Fibroblast of mammary gland (primary cell): ENCODE data around the gene CCNI.

Experiments
- DNase-seq: peaks from one replicate; pipeline ENCODE4 v3.0.0-alpha.2; 2010; ENCODE audit warnings: low read depth
- H3K4me3 ChIP-seq: 2 replicates; pipeline ENCODE4 v1.5.1; 2011; ENCODE audit warnings: low read depth, mild to moderate bottlenecking, low read length, moderate library complexity; ENCODE audit not compliant: control insufficient read depth
- TF ChIP-seq, protein P1 (sequence below): conservative IDR thresholded peaks from 2 replicates; pipeline ENCODE4 v1.5.1; 2011; ENCODE audit warnings: low read depth, low read length, inconsistent platforms; ENCODE audit not compliant: control insufficient read depth, insufficient read depth

Gene CCNI

DNA sequence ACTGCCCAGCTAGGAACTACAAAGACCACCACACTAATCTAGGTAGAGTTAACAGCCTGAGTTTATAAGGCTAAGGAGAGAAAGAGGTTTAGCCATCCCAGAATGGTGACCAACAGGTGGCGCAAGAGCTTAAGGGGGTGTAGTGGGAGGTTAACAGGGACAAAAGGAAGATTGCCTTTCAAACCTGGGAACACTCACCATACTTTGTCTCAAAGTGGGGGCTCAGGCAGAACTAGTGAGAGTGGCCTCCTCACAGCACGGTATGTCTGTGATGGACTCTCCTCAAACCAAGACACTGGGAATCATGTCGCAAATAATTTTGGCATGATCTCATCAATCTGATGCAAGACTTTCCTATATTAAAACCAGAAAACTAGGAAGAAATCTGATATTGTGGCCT is 23.4 kb downstream of the CCNI start:
- no peak overlapping the region for H3K4me3 ChIP-seq
- TF ChIP-seq, protein P1, sequence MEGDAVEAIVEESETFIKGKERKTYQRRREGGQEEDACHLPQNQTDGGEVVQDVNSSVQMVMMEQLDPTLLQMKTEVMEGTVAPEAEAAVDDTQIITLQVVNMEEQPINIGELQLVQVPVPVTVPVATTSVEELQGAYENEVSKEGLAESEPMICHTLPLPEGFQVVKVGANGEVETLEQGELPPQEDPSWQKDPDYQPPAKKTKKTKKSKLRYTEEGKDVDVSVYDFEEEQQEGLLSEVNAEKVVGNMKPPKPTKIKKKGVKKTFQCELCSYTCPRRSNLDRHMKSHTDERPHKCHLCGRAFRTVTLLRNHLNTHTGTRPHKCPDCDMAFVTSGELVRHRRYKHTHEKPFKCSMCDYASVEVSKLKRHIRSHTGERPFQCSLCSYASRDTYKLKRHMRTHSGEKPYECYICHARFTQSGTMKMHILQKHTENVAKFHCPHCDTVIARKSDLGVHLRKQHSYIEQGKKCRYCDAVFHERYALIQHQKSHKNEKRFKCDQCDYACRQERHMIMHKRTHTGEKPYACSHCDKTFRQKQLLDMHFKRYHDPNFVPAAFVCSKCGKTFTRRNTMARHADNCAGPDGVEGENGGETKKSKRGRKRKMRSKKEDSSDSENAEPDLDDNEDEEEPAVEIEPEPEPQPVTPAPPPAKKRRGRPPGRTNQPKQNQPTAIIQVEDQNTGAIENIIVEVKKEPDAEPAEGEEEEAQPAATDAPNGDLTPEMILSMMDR = peak; percentile 6
- DNase-seq = peak; percentile 59

GRCh38 chr4:77050962-77051361 is 24.8 kb downstream of the CCNI start:
- no peak overlapping the region for H3K4me3 ChIP-seq
- TF ChIP-seq, protein P1 = no peak

DNA sequence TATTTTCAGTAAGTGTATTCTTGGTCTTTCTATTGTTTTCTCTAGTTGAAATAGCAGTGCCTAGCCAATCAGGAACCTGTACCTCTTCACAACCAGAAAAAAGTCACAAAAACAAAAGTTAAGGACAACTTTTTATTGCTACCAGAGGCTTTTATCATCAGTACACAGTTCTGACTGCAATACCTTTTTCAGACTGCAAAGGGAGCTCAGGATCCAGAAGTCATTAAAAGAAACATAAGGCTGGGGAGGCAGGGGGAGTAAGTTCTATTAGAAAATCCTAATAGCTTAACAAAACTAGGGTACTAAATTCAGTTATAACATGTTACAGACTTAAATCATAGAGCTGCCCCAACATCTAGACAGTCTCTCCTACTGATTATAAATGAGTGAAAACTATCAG is 28.8 kb downstream of the CCNI start:
- peak; percentile 47 for DNase-seq
- TF ChIP-seq, protein P1 = peak; percentile 38
- no peak overlapping the region for H3K4me3 ChIP-seq

More at GRCh38 chr4:77050962-77051361, 24.8 kb downstream of the CCNI start:
- no peak for DNase-seq

GRCh38 chr4:77045490-77045889 is 30.3 kb downstream of the CCNI start:
- DNase-seq = peak; percentile 56
- no peak overlapping the region for H3K4me3 ChIP-seq
- TF ChIP-seq, protein P1 = peak; percentile 36

- no peak overlapping the region for H3K4me3 ChIP-seq
- TF ChIP-seq, protein P1 = peak; percentile 62
- DNase-seq = peak; percentile 89
Measured at GRCh38 chr4:77044461-77045150, 31.2 kb downstream of the CCNI start.

GRCh38 chr4:77043507-77044136 is 32.2 kb downstream of the CCNI start:
- H3K4me3 ChIP-seq = no peak overlapping the region
- TF ChIP-seq, protein P1 = no peak
- DNase-seq = peak; percentile 53
